NCI-H526 (cell line): ENCODE results near the gene LRRC49.
A peak's percentile ranks its signal among the peaks of the same experiment; 100 is the strongest.
"Not testable (repeated sequence)": the region's sequence is repeated elsewhere in the genome, so short reads cannot be mapped to it uniquely, and the experiment has no call there.

Experiments
- DNase-seq, 2 experiments: peaks; one replicate each; lab custom pipeline; 2025; lab: John Stamatoyannopoulos, UW

Gene LRRC49

DNA sequence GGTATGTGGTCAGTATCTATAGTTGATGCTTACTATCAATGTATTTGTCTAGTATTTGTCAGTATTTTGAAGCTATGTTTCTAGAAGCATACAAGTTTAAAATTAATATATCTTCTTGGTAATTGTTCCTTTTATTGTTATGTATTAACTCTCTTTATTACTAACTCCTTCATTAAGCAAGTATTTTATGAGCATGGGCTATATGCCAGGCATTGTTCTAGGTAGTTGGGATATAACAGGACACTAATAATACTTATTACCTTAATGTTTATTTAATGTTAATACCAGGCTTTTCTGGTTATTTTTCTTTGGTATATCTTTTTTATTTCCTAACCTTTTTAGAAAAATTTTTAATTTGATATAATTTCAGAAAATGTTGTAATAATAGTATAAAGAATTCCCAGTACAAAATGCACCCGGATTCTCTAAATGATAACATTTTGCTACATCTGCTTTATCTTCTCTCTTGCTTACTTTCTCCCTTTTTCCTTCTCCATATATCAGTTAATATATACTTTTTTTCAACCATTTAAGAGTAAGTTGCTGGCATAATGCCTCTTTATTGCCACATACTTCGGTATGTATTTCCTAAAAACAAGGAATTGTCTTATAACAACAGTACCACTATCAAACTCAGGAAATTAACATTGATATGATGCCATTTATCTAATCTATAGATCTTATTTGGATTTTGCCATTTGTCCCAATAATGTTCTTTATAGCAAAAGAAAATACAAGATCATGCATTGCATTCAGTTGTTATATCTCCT lies 30.9 kb downstream of the LRRC49 start:
- DNase-seq, result no peak

DNA sequence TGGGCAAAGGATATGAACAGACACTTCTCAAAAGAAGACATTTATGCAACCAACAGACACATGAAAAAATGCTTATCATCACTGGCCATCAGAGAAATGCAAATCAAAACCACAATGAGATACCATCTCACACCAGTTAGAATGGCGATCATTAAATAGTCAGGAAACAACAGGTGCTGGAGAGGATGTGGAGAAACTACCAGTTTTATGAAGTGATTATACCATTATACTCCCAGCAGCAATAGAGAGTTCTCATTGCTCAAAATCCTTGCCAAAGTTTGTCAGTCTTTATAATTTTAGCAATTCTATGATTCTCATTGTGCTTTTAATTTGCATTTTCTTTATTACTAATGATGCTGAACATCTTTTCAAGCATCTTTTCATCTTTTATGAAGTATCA lies 34.3 kb downstream of the LRRC49 start:
- peak; percentile 10 to 24 for DNase-seq

DNA sequence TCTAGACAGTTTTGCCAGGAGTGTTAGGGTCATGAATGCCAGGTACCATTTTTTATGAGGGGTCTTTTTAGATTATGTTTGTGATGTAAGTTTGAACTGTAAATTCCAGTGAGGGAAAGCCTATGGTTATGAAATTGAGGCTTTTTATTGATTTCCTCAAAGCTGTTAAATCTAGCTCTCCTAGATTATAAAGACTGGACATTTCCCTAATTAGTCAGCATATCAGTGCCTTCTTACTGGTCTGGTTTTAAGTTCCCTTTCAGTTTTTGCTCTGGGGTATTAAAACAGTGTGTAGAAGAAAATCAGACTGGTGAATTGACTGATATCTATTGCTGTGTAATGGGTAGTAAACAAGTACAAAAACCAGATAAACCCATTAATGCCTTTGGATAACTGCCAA lies 39.2 kb downstream of the LRRC49 start:
- DNase-seq, result no peak

DNA sequence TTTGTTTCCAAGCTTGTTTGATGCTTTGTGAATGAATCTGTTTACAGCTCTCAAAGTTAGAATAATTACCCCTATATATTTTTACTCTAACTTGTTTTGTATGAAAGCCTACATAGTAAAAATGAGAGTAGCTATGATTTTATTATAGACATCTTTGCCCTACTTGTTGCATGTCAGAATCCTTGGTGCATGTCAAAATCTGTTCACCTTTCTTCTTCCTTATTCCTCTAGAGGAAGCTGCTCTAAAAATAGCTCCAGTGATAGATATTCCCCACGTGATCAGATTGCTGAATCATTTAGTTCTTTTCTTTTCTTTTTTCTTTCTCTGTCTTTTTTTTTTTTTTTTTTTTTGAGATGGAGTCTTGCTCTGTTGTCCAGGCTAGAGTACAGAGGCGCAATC lies 39.8 kb downstream of the LRRC49 start:
- no peak for DNase-seq

DNA sequence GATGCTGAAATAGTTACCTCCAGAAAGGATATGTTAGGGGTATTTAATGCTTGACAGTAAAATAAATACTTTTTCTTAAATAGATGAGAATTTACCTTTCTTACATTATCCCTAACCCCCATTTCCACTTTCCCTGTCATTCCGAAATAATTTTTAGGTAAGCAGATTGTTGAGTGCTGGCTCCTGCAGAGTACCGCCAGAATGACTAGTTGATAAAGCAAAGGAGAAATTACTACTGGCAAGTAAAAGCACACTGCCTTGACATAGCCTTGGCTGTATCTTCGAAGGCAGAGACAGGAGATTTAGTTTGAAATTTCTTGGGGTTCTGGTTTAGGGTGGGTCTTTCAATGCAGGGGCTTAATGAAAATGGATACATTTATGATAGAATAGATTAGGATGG lies 40.8 kb downstream of the LRRC49 start:
- DNase-seq, result no peak

DNA sequence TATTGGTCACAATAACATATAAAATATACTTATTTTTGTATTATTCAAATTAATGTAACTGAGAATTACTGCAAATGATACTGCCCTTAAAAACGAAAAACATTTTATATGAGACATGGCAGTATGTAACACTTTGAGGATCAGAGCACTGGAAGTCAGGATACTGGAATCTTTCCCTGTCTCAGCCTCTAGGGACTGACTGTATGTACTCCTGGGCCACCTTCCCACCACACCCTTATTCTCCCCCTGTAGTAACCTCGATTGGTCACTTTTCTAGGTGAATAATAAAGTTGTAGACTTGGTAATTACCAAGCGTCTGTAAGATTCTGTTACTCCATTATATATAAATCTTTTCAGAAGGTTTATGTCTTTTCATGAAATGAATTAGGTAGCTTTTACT lies 43.0 kb downstream of the LRRC49 start:
- no peak for DNase-seq

DNA sequence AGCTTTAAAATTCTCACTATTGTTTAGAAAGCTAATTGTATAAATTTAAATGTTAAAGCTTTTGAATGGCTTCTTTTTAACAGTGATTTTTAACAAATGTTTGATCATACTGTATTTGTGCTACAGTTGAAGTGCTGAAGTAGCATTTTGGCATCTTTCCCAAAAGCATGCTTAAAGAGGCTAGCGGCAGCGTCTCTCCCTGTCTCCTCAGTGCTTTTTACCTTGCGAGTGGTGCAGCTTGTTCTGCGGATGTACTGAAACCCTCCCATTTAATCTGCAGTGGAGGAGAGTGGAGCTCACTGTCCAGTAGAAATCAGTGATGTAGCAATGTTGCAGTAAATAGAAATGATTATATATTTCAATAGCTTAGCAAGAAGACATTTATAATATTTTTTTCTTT lies 43.7 kb downstream of the LRRC49 start:
- no peak for DNase-seq

DNA sequence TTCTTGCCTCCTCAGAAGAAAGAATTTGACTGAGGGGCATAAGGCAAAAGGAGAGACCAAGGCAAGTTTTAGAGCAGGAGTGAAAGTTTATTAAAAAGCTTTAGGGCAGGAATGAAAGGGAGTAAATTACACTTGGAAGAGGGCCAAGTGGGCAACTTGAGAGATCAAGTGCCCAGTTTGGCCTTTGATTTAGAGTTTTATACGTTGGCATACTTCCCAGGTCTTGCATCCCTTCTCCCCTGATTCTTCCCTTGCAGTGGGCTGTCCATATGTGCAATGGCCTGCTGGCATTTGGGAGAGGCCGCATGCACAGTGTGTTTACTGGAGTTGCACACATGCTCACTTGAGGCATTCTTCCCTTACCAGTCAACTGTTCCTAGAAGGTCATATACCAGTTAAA lies 50.7 kb downstream of the LRRC49 start:
- not testable (repeated sequence) for DNase-seq

DNA sequence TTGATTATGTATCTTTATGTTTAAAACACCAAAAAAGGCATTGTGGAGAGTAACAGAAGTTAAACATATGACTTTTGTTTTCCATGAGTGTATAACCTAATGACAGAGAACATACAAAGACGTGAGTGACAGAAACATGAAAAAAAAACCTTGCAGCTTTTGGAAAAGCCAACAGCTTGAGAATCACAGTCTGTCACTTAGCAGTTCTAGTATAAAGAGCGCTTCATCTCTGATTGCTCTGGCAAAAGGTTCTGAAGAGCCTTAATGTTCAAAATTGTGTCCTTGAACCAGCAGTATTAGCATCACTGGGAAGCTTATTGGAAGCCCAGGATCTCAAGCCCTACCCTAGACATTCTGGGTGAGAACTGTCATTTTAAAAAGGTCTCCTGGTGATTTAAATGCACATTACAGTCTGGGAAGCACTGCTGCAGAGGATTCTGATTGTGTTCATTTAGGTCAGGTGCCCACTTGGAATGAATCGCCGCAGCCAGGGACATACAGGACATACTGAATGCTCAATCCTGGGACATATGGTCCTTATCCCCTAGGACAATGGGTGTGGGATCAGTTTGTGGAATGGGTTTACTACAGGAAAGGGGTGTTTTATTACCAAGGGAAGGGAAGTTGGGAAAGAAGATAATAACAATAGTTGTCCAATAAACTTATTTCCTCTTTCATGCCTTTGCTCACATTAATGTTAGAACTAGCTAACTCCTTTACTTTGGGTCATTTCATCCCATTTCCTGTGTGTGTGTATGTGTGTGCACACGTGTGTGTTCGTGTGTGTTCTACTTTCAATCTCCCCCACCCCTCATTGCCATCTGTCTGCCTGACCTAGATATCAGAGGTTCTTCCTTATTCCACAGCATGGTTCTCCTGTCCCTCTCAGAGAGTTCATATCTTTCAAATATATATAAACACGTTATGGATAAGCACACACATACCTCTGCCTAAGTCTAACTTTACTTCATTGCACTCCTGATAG lies 55.0 kb downstream of the LRRC49 start:
- no peak for DNase-seq

DNA sequence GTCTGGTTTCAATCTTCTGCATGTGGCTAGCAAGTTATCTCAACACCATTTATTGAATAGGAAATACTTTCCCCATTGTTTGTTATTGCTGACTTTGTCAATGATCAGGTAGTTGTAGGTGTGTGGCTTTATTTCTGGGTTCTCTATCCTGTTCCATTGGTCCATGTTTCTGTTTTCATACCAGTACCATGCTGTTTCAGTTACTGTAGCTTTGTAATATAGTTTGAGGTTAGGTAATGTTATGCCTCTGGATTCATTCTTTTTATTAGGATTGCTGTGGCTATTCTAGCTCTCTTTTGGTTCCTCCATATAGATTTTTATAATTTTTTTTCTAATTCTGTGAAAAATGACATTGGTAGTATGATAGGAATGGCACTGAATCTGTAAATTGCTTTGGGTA lies 58.3 kb downstream of the LRRC49 start:
- DNase-seq, result no peak

DNA sequence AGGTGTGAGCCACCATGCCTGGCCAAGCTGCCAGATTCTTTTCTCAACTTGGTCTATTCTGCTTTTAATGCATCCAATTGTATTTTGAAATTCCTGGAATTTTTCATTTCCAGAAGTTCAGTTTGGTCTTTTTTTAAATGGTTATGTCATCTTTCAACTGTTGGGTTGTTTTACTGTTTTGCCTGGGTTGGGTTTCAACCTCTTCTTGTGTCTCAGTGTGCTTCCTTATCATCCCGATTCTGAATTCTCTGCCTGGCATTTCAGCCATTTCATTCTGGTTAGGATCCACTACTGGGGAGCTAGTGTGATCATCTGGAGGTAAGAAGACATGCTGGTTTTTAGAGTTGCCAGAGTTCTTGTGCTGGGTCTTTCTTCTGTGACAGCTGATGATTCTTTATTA lies 61.5 kb downstream of the LRRC49 start:
- DNase-seq, result no peak

DNA sequence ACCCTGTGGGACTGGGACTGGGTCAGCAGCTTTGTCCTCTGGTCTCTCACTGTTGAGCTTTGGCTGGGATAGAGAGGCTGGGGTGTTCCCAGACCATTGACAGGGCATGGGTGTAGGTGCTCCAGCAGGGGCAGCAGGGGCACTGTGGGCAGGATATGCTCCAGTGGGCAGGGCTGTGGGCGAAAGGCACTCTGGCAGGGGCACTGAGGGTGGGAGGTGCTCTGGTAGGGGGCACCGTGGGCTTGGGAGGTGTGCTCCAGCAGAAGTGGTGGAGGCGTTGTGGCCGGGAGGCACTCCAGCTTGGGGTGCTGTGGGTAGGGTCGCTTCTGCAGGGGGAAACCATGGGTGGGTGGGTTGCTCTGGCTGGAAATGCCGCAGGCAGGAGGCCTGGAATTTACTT lies 62.1 kb downstream of the LRRC49 start:
- DNase-seq, result no peak

DNA sequence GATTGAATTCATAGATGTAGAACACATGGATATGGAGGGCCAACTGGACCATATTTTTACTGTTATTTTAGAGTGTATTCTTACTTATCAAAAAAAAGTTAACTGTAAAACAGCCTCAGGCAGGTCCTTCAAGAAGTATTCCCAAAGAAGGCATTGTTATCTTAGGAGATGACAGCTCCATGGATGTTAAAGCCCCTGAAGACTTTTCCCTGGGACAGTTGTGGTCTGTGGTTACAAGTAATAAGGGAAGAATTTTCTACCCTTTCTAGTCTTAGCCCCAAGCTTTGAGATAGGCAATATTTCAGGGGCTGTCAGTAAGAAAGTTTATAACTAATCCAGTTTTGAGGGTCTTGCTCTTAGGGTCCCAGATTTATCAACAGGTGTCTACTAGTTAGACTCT lies 62.5 kb downstream of the LRRC49 start:
- DNase-seq, result no peak

DNA sequence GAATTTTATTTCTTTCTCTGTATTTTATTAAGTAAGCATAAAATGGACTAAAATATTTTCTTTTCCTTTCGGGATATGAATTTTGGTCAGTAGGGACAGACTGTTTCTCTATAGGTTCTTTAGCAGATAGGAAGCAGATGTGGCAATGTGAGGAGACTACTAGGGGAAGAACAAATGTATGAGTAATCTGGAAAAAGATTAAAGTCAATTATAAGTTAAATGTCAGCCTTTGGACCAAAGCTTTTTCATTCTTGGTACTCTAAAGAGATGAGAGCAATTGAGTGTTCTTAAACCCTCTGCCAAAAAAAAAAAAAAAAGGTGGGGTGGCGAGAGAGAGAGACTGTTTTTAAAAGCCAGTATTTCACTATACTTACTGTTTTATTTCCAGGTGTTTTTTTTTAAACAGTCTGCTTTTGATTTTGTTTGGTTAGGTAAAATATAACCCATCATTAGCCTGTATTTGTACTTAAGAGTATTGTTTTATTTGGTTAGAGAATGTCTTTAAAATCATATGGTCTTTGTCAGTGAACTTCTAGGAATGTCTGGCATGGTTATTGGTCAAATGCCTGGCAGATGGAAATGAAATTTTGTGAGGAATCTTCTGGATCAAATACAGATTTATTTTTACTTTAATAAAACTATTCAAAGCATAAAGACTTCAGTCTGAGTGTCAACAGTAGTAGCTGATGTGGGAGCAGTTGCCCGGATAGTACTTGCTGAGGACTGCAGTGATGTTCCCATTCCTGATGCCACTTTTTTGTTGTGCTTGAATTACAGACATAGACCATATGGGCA lies 63.8 kb downstream of the LRRC49 start:
- DNase-seq, result no peak

DNA sequence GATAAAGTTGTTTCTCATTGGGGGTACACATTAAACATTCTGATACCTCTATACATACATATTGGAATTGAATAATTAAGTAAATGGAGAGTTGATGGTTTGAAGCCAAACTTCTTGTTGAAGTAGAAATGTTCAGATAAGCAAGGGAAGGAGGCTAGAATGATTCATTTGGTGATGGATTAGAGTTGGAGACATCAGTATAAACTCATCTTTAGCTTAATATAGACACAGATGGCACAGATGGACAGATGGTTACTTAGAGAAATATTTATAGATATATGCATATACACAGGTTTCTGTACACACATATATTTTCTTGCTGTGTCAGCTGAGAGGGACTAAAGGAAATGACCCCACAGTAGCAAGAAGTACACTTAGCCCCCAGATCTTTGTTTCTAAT lies 69.5 kb downstream of the LRRC49 start:
- DNase-seq, result no peak

DNA sequence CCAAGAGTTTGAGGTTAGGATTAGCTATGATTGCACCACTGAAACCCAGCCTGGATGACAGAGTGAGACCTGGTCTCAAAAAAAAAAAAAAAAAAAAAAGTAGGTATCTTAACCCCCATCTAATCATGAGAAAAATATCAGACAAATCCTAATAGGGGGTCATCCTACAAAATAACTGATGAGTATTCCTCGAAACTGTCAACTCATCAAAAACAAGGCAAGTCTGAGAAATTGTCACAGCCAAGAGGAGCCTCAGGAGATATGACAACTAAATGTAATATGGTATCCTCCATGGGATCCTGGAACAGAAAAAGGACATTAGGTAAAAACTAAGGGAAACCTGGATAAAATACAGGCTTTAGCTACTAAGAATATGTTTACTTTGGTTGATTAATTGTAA lies 70.6 kb downstream of the LRRC49 start:
- no peak for DNase-seq

DNA sequence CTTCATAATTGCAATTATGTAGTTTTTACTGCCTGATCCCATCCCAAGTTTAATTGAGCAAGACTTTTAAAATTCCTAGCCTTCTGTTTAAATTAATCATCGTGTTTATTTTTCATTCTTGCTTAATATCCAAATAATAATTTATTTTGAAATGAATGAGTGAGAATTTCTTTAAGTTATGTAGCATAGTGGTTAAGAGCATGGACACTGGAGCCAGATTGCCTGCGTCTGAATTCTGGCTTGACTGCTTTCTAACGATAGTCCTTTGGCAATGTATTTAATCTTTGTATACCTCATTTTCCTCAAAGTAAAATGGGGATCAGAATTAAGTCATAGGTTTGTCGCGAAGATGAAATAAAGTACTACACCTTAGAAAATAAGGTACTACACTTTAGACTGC lies 71.4 kb downstream of the LRRC49 start:
- DNase-seq, result no peak

DNA sequence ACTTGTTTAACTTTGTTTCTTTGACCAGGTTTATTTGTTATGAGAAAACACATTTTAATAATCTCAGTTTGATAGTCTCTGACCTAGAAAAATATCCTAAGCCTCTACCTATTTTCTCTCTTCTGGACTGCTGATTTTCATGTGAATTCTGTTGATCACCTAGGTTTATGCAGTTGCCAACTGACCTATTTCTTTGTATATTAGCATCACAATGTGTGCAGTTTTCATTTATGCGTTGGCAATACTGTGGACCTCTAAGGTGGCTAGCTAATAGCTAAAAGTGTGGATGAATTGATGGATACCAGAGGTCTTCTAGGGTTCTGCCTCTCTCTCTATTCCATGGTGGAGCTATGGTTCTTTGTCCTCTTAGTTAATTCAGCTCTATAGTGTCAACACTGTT lies 72.1 kb downstream of the LRRC49 start:
- no peak for DNase-seq

DNA sequence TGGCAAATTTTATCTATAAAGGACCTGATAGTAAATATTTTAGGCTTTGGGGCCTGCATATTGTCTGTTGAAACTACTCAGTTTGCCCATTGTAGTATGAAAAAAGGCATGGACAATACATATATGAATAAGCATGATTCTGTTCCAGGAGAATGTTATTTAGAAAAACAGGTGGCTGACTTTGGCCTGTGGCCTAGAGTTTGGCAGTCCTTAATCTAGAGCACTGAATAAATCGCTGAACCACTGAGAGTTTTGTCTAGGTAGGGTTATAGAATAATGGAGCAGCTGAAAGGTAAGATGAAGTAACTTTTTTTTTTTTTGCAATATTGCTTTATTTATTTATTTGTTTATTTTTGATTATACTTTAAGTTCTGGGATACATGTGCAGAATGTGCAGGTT lies 75.0 kb downstream of the LRRC49 start:
- no peak for DNase-seq

DNA sequence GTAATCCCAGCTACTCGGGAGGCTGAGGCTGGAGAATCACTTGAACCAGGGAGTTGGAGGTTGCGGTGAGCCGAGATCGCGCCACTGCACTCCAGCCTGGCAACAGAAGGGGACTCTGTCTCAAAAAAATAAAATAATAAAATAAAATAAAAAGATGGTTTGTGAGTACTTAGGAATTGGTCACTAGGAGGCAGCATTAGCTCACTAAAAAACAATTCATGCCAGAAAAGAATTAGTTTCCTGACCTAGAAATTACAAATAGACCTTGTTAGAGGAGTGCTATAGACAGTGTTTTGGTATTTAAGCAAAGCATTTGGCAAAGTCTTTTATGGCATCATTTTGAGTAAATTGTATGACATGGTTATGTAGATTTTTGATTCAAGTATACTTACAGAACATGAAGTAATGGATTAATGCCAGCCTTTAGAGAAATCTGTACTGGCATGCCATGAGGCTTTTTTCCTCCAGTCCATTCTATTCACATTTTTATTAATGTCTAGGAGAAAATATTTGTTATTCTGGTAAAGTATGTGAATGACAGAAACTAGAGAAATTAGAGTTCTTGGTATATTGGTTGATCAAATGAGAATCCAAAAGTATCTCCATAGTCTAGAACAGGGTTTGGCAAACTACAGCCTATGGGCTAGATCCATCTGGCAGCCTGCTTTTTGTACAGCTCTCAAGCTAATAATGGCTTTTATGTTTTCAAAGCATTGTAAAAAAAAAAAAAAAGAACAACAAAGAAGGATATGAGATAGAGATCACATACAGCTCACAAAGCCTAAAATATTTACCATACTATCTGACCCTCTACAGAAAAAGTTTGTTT lies 81.6 kb downstream of the LRRC49 start:
- peak; percentile 2 to 29 for DNase-seq

DNA sequence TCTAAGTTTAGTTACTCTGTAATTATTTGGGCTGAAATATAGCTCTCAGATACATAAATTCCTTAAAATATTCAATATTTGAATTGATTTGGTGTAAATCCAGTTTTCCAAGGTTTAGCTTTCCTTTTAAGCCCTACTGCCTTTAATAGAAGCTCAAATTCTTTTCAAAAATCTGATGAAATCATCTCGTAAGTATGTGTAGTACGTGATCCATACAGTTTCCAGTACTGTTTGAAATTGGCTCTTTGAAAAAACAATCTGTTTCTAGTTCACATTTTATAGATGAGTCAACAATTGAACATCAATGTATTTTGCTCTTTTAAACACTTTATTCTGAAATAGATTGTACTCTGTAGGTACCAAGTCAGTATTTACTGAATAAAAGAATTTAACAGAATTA lies 84.2 kb downstream of the LRRC49 start:
- DNase-seq, result no peak
